Panc1 (cell line): ENCODE measurements around the gene PXMP2. TPM values are rescaled to one million over a fixed set of nuclear protein-coding genes. Genes with fewer than 3 reads are reported as not detected.
"Not testable (repeated sequence)": the region's sequence is repeated elsewhere in the genome, so short reads cannot be mapped to it uniquely, and the experiment has no call there.

Experiments used
- ATAC-seq: fragments of 200-7000 bp; cut with Tn5 transposase; 2 replicates; pipeline ENCODE4 v1.9.1; 2020; ENCODE audit warnings: mild to moderate bottlenecking, moderate library complexity
- BruUV-seq: library from RNA; stranded (reverse); fragments of 400-500 nt; replicated peaks from 2 replicates; lab custom pipeline; 2021; lab: Mats Ljungman, UMichigan
- CTCF ChIA-PET: fragments of 300-600 bp; sonication (Branson Sonifier 250); formaldehyde crosslinking; loops from one replicate; lab custom pipeline; 2022; ENCODE audit warnings: antibody characterized with exemption; lab: Charles Lee
- POLR2A ChIA-PET: fragments of 300-600 bp; sonication (Branson Sonifier 250); formaldehyde crosslinking; loops from one replicate; lab custom pipeline; 2022; ENCODE audit warnings: antibody characterized with exemption; lab: Charles Lee
- DNase-seq: peaks from one replicate; pipeline ENCODE4 v3.0.0-alpha.2; 2010; ENCODE audit warnings: low read depth, low spot score
- H3K27ac ChIP-seq: 2 replicates; pipeline ENCODE4 v1.5.1; 2011; ENCODE audit warnings: mild to moderate bottlenecking, low read length, inconsistent platforms
- H3K27me3 ChIP-seq: fragments of 200-500 bp; sonication (Bioruptor generic); 2 replicates; pipeline ENCODE4 v1.6.0; 2014; ENCODE audit warnings: low read length, inconsistent platforms; ENCODE audit not compliant: control insufficient read depth, insufficient read depth
- H3K36me3 ChIP-seq: fragments of 200-500 bp; sonication (Bioruptor generic); 2 replicates; pipeline ENCODE4 v1.5.1; 2014; ENCODE audit warnings: inconsistent platforms, mild to moderate bottlenecking, low read length, moderate library complexity; ENCODE audit not compliant: control insufficient read depth, insufficient read depth
- H3K4me1 ChIP-seq: 2 replicates; pipeline ENCODE4 v1.5.1; 2011; ENCODE audit warnings: inconsistent platforms, mild to moderate bottlenecking, low read length, moderate library complexity; ENCODE audit not compliant: control insufficient read depth, insufficient read depth
- H3K4me3 ChIP-seq, 2 experiments: 2 replicates each; pipeline ENCODE4 v1.5.1; 2011 to 2012; ENCODE audit warnings: low read depth in 2 of 2, low read length in 2 of 2, mild to moderate bottlenecking in 2 of 2, inconsistent platforms in 1 of 2, moderate library complexity in 1 of 2
- H3K9me3 ChIP-seq: fragments of 200-500 bp; sonication (Bioruptor generic); 2 replicates; pipeline ENCODE4 v1.5.1; 2014; ENCODE audit warnings: low read depth, mild to moderate bottlenecking, inconsistent platforms, low read length, moderate library complexity; ENCODE audit not compliant: control insufficient read depth, insufficient read depth
- POLR2AphosphoS5 ChIP-seq: IDR thresholded peaks from 2 replicates; pipeline ENCODE4 v1.6.1; 2012; ENCODE audit warnings: mild to moderate bottlenecking, low read depth, low read length, moderate library complexity
- SIN3A ChIP-seq: IDR thresholded peaks from 2 replicates; pipeline ENCODE4 v1.6.1; 2012; ENCODE audit warnings: low read depth, mild to moderate bottlenecking, low read length, moderate library complexity, borderline replicate concordance; ENCODE audit not compliant: insufficient read depth
- TCF7L2 ChIP-seq: IDR thresholded peaks from 2 replicates; pipeline ENCODE4 v1.6.1; 2011; ENCODE audit warnings: mild to moderate bottlenecking, low read depth, low read length, inconsistent platforms
- in situ Hi-C: cut with HindIII; loops from 2 replicates; pipeline ENCODE4 v1.10.0; 2016; ENCODE audit warnings: low sequenced_read_pairs, low pct_unique_long_range_greater_than_20kb
- intact Hi-C: fragments of 100-400 bp; cut with micrococcal nuclease; formaldehyde crosslinking; loops from one replicate; pipeline ENCODE4 v1.10.0; 2022; ENCODE audit not compliant: unreplicated experiment
- total RNA-seq: library from RNA; stranded (reverse); gene quantifications from one replicate; pipeline ENCODE4 v1.2.1, GENCODE V29; 2021; ENCODE audit not compliant: unreplicated experiment
- TF ChIP-seq, protein P1 (sequence below): fragments of 450-650 bp; IDR thresholded peaks from 2 replicates; pipeline ENCODE4 v1.5.1; 2017; ENCODE audit warnings: mild to moderate bottlenecking
- TF ChIP-seq, protein P2 (sequence below), 2 experiments: IDR thresholded peaks; 2 replicates each; pipeline ENCODE4 v1.6.1; 2011 to 2012; ENCODE audit warnings: low read depth in 2 of 2, control low read depth in 1 of 2, low read length in 1 of 2, mild to moderate bottlenecking in 1 of 2, moderate library complexity in 1 of 2; ENCODE audit not compliant: insufficient read depth in 1 of 2

The PXMP2 gene
- total RNA-seq, 1 experiment from 2014 or later = 21.3 TPM

DNA sequence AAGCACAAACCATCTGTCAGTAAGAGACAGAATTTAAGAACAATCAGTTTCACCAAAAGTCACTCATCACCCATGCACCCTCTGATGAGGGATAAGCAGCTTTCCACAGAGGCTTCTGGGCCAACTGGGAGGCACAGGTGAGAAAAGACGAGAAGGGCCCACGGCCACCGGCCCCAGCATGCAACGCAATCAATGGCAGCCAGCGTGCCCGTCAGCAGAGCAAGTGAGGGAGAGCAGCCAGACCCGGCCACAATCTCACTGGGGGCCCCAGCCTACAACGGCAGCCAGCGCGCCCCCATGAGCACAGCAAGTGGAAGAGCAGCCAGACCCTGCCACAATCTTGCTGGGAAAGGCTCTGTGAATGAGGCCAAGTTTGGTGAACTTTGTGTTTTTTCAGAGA, 60.9 kb downstream of the PXMP2 start:
- Histone ChIP-seq H3K27ac (no peak overlapping the region), H3K9me3 (no peaks in the 10 kb centered on the region), H3K4me1 (no peaks in the 10 kb centered on the region), H3K36me3 (peaks cover 30% of the 10 kb centered on the region), H3K27me3 (no peaks in the 10 kb centered on the region), H3K4me3 (no peak overlapping the region)
- TF ChIP-seq, protein P1, sequence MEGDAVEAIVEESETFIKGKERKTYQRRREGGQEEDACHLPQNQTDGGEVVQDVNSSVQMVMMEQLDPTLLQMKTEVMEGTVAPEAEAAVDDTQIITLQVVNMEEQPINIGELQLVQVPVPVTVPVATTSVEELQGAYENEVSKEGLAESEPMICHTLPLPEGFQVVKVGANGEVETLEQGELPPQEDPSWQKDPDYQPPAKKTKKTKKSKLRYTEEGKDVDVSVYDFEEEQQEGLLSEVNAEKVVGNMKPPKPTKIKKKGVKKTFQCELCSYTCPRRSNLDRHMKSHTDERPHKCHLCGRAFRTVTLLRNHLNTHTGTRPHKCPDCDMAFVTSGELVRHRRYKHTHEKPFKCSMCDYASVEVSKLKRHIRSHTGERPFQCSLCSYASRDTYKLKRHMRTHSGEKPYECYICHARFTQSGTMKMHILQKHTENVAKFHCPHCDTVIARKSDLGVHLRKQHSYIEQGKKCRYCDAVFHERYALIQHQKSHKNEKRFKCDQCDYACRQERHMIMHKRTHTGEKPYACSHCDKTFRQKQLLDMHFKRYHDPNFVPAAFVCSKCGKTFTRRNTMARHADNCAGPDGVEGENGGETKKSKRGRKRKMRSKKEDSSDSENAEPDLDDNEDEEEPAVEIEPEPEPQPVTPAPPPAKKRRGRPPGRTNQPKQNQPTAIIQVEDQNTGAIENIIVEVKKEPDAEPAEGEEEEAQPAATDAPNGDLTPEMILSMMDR = no peak
- TF ChIP-seq, protein P2, sequence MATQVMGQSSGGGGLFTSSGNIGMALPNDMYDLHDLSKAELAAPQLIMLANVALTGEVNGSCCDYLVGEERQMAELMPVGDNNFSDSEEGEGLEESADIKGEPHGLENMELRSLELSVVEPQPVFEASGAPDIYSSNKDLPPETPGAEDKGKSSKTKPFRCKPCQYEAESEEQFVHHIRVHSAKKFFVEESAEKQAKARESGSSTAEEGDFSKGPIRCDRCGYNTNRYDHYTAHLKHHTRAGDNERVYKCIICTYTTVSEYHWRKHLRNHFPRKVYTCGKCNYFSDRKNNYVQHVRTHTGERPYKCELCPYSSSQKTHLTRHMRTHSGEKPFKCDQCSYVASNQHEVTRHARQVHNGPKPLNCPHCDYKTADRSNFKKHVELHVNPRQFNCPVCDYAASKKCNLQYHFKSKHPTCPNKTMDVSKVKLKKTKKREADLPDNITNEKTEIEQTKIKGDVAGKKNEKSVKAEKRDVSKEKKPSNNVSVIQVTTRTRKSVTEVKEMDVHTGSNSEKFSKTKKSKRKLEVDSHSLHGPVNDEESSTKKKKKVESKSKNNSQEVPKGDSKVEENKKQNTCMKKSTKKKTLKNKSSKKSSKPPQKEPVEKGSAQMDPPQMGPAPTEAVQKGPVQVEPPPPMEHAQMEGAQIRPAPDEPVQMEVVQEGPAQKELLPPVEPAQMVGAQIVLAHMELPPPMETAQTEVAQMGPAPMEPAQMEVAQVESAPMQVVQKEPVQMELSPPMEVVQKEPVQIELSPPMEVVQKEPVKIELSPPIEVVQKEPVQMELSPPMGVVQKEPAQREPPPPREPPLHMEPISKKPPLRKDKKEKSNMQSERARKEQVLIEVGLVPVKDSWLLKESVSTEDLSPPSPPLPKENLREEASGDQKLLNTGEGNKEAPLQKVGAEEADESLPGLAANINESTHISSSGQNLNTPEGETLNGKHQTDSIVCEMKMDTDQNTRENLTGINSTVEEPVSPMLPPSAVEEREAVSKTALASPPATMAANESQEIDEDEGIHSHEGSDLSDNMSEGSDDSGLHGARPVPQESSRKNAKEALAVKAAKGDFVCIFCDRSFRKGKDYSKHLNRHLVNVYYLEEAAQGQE (IDR thresholded peaks at IDR 0.05; ENCODE audit: insufficient read depth in 1 of 2, low read depth in 2 of 2, low read length in 1 of 2) = no peak
- TF ChIP-seq TCF7L2 (no peak), POLR2AphosphoS5 (no peak), SIN3A (no peak)
- BruUV-seq = no TSS peak
- intact Hi-C loops = no loop called here
- ATAC-seq (no peak), DNase-seq (no peak)
- in situ Hi-C loops = no loop called here
- POLR2A ChIA-PET = no interaction called here
- CTCF ChIA-PET = no interaction called here

DNA sequence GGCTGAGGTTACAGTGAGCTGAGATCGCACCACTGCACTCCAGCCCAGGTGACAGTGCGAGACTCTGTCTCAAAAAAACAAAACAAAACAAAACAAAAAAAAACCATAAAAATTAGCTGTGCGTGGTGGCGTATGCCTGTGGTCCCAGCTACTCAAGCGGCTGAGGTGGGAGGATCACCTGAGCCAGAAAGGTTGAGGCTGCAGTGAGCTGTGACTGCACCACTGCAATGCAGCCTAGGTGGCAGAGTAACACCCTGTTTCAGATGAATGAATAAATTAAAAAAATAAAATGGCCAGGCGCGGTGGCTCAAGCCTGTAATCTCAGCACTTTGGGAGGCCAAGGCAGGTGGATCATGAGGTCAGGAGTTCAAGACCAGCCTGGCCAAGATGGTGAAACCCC, 66.3 kb downstream of the PXMP2 start:
- H3K4me1 ChIP-seq, H3K27me3 ChIP-seq, H3K9me3 ChIP-seq, intact Hi-C loops, H3K4me3 ChIP-seq, BruUV-seq, in situ Hi-C loops, CTCF ChIA-PET, ATAC-seq, POLR2A ChIA-PET, H3K27ac ChIP-seq, DNase-seq: not testable (repeated sequence)
- peaks cover 28% of the 10 kb centered on the region for H3K36me3 ChIP-seq

DNA sequence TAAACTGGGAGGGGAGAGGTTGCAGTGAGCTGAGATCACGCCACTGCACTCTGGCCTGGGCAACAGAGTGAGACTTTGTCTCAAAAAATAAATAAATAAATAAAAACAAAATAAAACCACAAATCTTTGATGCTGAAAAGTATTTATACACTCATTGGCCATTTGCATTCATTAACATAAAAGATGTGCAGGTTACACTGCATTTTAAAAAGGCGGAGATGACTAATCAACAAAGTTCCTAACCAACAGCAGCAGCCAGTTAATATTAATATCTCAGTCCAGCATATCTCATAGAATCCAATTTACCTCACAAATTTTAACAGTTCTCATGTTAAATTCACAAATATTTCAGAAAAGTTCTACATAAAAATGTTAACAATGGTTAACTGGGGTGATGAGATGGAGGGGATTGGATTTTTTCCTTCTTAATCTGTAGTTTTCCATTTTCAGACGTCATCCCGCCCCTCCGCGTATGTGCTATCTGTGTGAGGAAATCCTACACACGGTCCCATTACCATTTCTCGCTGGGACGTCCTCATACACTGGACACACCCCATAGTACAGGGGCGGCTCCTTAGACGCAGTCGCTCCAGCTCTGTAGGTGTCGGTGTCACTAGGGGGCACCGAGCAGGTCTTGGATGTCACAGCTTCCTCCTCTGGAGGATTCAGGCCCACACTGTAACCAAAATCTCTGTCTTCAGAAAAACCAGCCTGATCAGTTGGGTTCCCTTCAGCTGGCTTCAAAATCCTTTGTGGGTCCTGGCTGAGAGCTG, 67.0 kb downstream of the PXMP2 start:
- no peaks in the 10 kb centered on the region for H3K27me3 ChIP-seq
- intact Hi-C loops (no loop called here), in situ Hi-C loops (no loop called here)
- peak; percentile 70 for ATAC-seq
- ChIA-PET POLR2A (no interaction called here), CTCF (no interaction called here)
- no peak for DNase-seq
- TF ChIP-seq SIN3A (no peak), TCF7L2 (no peak), POLR2AphosphoS5 (no peak)
- TF ChIP-seq, protein P1 = no peak
- TF ChIP-seq, protein P2 (IDR thresholded peaks at IDR 0.05; ENCODE audit: insufficient read depth in 1 of 2, low read depth in 2 of 2, low read length in 1 of 2) = no peak
- H3K9me3 ChIP-seq = no peaks in the 10 kb centered on the region
- H3K4me3 ChIP-seq = no peak overlapping the region
- BruUV-seq = no TSS peak
- H3K27ac ChIP-seq = no peak overlapping the region
- H3K4me1 ChIP-seq = no peaks in the 10 kb centered on the region; the same call in 1 of the 2 replicates
- H3K36me3 ChIP-seq = peaks cover 27% of the 10 kb centered on the region
